ENCODE data around the gene NFYB.

Gene NFYB

DNA sequence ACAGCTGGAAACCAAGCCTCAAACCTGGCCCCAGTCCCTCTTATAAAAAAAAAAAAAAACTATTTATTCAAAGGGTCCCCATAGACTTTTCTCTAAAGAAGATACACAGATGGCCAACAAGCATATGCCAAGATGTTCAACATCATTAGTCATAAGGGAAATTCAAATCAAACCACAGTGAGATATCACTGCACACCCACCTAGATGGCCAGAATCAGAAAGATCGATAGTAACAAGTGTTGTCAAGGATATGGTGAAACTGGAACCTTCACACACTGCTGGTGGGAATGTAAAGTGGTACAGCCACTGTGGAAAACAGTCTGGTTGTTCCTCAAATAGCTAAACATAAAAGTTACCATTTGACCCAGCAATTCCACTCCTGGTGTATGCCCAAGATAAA, 5.9 kb upstream of the NFYB start:
- TF ChIP-seq, protein P1, sequence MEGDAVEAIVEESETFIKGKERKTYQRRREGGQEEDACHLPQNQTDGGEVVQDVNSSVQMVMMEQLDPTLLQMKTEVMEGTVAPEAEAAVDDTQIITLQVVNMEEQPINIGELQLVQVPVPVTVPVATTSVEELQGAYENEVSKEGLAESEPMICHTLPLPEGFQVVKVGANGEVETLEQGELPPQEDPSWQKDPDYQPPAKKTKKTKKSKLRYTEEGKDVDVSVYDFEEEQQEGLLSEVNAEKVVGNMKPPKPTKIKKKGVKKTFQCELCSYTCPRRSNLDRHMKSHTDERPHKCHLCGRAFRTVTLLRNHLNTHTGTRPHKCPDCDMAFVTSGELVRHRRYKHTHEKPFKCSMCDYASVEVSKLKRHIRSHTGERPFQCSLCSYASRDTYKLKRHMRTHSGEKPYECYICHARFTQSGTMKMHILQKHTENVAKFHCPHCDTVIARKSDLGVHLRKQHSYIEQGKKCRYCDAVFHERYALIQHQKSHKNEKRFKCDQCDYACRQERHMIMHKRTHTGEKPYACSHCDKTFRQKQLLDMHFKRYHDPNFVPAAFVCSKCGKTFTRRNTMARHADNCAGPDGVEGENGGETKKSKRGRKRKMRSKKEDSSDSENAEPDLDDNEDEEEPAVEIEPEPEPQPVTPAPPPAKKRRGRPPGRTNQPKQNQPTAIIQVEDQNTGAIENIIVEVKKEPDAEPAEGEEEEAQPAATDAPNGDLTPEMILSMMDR (IDR thresholded peaks at IDR 0.05; ENCODE audit: low read depth, low read length, missing control alignments) = no peak
- no peak for DNase-seq (ENCODE audit: low read depth)
- in situ Hi-C loops (cut with HindIII; ENCODE audit: low sequenced_read_pairs) = no loop called here

DNA sequence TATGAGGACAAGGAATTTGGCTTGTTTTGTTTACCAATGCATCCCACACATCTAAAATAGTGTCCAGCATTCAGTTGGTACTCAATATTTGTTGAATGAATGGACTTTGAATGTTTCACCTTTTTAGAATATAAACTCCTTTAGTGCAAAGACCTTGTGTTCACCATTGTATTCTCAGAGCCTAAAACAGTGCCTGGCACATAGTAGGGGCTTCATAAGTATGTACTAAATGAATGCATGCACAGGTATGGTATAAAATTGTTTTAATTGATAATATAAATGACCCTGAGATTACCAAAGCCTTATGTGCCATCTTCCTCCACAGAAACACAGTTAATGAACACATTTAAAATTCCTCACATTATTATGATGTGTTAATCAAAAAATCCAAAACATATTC, 5.0 kb upstream of the NFYB start:
- in situ Hi-C loops (cut with HindIII; ENCODE audit: low sequenced_read_pairs) = no loop called here

More for the DNA sequence above, 5.9 kb upstream of the NFYB start:
- no peak overlapping the region for H3K4me3 ChIP-seq (ENCODE audit: low read depth, low read length)

DNA sequence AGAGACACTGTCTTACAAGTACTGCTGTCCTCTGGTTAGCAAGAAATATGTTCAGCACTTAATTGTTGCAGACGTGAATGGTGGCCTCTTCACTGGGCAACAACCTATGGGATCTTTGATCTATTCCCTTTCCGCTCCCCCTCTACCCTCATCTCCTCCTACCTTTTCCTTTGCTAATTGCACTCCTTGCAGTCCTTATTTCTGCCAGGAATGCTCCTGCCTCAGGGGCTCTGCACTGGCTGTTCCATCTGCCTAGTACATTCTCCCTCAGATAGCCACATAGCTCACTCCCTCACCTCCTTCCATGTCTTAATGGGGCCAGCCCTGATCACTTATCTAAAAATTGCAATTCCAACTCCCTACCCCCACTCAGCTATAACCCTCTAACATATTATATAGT, 4.5 kb upstream of the NFYB start:
- TF ChIP-seq, protein P1 (IDR thresholded peaks at IDR 0.05; ENCODE audit: low read depth, low read length, missing control alignments) = no peak
- H3K4me3 ChIP-seq (ENCODE audit: low read depth, low read length) = no peak overlapping the region
- in situ Hi-C loops (cut with HindIII; ENCODE audit: low sequenced_read_pairs) = no loop called here
- no peak for DNase-seq (ENCODE audit: low read depth)

More for the DNA sequence above, 5.0 kb upstream of the NFYB start:
- TF ChIP-seq, protein P1 (IDR thresholded peaks at IDR 0.05; ENCODE audit: low read depth, low read length, missing control alignments) = no peak
- H3K4me3 ChIP-seq (ENCODE audit: low read depth, low read length) = no peak overlapping the region
- DNase-seq (ENCODE audit: low read depth) = no peak

DNA sequence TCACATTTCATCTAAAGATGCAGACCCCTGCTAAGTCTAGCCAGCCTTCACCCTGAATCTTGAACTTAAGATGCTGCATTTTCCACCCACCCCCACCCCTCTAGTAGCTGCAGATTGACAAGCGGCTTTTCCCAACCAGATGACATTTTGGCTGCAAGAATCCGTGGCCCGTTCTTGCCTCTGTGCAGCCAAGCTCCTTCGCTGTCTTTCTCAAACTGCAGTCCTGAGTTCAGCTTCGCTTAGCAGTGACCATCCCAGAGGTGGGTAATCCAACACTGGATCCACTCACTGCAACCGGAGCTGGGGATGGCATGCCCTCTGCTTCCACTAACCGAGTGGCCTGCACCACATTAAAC, 765 bp upstream of the NFYB start:
- peak overlapping the region; percentile 32 for H3K4me3 ChIP-seq (ENCODE audit: low read depth, low read length)
- DNase-seq (ENCODE audit: low read depth) = no peak
- in situ Hi-C loops (cut with HindIII; ENCODE audit: low sequenced_read_pairs) = no loop called here

DNA sequence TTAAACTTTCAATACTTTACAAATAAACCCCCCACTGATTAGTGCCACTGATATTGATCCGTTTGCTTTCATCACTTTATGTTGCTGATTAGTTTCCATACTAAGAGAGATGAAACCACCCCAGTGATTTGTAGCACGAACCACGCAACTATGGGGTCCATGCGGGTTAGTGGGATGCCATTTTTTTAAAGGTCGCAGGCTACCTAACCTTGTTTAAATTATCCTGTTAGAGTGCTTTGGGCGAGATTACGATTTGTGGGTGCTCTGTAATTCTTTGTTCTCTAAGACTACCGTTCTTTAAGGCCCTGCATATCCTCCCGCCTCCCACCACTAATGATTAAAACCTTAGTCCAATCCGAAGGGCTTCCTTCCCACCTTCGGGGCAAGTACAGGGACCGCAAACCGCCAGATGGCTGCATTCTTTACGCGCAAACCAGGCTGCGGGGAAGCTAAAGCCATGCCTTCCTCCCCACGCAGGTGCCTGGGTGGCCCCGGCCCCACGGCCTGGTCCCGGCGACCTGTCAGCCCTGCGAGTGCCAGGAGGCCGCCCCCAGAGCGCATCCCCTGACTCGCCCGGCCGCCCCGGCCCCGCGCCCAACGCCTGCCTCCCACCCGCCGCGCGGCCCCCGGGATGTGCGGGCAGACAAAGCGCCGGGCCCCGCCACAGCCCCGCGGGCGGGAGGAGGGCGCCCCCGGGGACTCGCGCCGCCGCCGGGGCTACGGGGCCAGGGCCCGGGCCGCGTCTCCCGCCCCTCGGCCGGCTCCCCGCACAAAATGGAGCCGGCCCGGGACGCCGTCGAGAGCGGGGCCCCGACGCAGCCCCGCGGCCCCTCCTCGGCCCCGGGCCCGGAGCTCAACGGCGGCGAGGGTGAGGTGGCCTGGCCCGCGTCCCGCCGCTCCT, 759 bp downstream of the NFYB start:
- peak overlapping the region; percentile 70 for H3K4me3 ChIP-seq (ENCODE audit: low read depth, low read length)
- TF ChIP-seq, protein P1 (IDR thresholded peaks at IDR 0.05; ENCODE audit: low read depth, low read length, missing control alignments) = no peak
- in situ Hi-C loops (cut with HindIII; ENCODE audit: low sequenced_read_pairs) = no loop called here
- DNase-seq (ENCODE audit: low read depth) = peak; percentile 32

More for the DNA sequence above, 765 bp upstream of the NFYB start:
- TF ChIP-seq, protein P1 (IDR thresholded peaks at IDR 0.05; ENCODE audit: low read depth, low read length, missing control alignments) = no peak

DNA sequence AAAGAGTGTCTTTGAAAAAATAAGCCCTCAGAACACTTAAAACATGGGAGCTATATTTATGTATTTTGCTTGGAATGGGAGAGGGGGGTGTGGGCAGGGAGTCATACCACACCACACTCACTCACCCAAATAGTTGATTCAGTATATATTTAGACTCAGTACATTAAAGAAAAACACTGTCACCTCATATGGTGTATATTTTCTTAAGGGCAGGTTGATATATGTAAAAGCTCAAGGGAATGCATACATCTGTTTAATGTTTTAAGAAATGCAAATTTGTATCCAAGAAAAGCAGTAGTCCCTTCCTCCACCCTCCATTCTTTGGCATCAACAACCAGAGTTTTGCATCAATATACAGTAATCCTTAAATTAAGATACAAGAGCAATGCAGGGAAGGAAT, 1.4 kb downstream of the NFYB start:
- TF ChIP-seq, protein P1 (IDR thresholded peaks at IDR 0.05; ENCODE audit: low read depth, low read length, missing control alignments) = no peak
- in situ Hi-C loops (cut with HindIII; ENCODE audit: low sequenced_read_pairs) = no loop called here
- peak overlapping the region; percentile 70 for H3K4me3 ChIP-seq (ENCODE audit: low read depth, low read length)
- DNase-seq (ENCODE audit: low read depth) = no peak

Measured in astrocyte of the cerebellum (primary cell).